ENCODE measurements around the gene ADAMTSL3.

GRCh38 chr15:83694015-83694414 lies 40.1 kb downstream of the ADAMTSL3 start:
- no peak for TF ChIP-seq CTCF (IDR thresholded peaks at IDR 0.05)
- TF ChIP-seq POLR2A (IDR thresholded peaks at IDR 0.05) = no peak

All from lower leg skin (tissue), 3 donors.